Activated CD4-positive, CD25-positive, alpha-beta regulatory T cell treated with anti-CD3 and anti-CD28 coated beads, Interleukin-2, amount 50 U/mL, for 24 hours (primary cell): ENCODE data around the gene TMEM25.
"Not testable (repeated sequence)": the region's sequence is repeated elsewhere in the genome, so short reads cannot be mapped to it uniquely, and the experiment has no call there.

ENCODE experiments used
- ATAC-seq, 2 donors: fragments of 150-1000 bp; cut with Tn5 transposase; one replicate each; pipeline ENCODE4 v1.10.0; 2021; ENCODE audit warnings: mild to moderate bottlenecking in 1 of 2, moderate library complexity in 1 of 2

Gene TMEM25

DNA sequence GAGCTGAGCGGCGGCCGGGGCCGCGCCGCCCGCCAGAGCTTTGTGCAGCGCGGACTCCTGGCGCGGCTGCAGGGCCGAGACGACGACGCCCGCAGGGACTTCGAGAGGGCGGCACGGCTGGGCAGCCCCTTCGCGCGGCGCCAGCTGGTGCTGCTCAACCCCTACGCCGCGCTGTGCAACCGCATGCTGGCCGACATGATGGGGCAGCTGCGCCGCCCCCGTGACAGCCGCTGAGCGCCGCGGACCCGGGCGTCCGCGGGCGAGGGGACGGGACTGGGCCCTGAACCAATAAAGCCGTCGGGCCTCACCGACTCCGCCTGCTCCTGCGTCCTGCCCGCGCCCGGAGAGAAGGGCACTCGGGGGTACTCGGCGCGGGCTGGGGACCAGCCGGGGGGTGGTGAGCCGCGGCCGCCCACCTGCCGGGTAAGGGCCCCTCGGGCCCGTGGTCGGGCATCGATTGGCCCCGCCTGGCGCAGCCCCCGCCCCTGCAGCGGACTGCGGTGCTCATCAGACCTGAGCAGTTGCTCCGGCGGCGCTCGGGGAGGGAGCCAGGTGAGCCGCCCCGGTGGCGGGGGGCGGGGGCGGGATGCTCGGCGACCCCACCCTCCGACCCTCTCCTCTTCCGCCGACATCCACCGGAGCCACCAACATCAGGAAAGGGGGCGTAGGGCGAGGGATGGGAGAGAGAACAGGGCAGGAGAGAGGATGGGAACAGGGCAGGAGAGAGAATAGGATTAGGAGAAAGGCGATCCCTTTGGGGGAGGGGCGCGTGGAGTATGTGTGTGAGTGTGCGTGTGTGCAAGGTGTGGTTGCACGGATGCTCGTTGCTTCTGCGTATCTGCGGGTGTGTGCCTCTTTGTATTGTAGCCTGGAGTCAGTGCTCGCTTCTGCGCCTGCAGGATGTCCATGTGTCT is at the start of gene TMEM25:
TMEM25 (plus strand) TSS at position 510 of the 914 bp plus-strand sequence. CDS start 610 bp downstream, outside the sequence.
- ATAC-seq: peak; percentile 87 to 89

DNA sequence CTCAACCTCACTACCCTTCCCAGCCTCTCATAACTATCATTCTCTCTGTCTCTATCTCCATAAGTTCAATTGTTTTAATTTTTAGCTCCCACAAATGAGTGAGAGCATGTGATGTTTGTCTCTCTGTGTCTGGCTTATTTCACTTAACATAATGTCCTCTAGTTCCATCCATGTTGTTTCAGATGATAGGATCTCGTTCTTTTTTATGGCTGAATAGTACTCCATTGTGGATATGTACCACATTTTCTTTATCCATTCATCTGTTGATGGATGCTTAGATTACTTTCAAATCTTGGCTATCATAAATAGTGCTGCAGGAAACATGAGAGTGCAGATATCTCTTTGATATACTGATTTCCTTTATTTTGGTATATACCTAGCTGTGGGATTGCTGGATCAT is 49.8 kb upstream of the TMEM25 start:
- ATAC-seq: not testable (repeated sequence)

DNA sequence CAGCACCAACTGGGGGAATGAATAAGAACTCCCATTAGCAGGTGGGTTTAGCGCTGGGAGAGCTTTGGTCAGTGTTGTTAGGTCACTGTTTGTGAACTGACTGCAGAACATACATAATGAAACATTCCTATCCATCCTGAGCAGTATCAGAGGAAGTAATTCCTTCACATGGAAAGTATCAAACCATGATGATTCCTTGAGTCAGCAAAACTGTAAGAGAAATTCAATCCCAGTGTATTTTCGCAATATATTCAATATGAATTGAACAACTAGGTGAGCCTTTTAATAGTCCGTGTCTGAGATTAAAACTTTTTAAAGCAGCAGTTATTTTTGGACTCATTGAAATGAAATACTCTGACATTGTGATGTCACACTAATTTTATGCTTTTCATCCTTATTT is 46.6 kb upstream of the TMEM25 start:
- ATAC-seq: no peak

DNA sequence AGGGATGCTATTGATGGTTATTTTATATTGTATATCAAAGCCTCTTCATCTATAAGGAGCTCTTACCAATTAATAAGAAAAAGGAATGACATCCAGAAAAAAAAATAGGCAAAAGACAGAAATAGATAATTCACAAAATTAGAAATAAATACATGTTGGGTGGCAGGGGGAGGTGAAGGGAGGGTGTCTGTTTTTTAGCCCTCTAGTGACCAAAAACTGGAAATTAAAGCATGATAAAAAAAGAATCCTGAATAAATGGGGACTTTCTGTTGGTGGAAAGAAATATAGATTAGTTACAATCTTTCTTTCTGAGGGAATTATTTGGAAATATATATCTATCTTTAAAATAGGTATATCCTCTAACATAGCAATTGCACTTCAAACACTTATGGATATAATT is 45.7 kb upstream of the TMEM25 start:
- no peak for ATAC-seq

DNA sequence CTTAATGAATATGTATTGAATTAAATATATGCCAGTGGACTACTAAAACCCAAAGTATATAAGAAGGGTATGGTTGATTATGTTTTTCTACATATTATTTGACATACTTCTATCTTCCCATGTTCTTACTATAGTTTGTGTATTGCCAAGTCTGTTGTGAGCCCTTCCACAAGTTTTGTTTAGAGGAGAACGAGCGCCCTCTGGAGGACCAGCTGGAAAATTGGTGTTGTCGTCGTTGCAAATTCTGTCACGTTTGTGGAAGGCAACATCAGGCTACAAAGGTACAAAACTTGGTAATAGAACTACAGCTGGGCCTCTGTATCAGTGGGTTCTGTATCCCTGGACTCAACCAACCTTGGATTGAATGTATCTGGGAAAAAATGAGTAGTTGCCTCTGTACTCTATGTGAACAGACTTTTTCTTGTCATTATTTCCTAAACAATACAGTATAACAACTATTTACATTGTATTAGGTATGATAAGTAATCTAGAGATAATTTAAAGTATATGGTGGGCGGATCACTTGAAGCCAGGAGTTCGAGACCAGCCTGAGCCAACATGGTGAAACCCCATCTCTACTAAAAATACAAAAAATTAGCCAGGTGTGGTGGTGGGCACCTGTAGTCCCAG is 42.4 kb upstream of the TMEM25 start:
- ATAC-seq: peak; percentile 49 to 63

DNA sequence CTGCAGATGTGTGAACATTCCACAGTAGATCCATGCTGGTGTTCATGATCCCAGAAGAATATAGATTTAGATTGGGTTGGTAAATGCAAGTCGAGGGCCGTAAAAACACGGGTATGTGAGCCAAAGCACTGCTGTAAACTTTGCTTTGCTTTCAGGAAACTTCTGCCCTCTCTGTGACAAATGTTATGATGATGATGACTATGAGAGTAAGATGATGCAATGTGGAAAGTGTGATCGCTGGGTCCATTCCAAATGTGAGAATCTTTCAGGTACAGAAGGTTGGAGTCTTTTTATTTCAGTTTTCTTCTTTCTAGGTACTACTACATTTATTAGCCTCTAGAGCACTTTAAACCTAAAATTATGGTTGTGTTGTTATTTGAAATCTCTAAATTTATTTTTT is 40.0 kb upstream of the TMEM25 start:
- ATAC-seq: peak in 1 of 2 donors; percentile 53

DNA sequence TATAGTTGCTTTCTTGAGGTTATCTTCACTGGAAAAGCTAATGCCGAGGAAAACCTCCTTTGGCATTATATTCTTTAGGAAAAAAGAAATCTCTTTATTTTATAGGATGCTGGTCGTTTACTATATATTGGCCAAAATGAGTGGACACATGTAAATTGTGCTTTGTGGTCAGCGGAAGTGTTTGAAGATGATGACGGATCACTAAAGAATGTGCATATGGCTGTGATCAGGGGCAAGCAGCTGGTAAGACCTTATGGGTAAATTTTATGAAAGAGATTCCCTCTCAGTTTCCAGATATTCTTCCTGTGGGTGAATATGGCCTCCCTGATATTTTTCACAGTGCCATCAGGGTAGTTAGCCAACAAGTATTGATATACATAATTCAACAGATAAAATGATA is 33.2 kb upstream of the TMEM25 start:
- no peak for ATAC-seq

DNA sequence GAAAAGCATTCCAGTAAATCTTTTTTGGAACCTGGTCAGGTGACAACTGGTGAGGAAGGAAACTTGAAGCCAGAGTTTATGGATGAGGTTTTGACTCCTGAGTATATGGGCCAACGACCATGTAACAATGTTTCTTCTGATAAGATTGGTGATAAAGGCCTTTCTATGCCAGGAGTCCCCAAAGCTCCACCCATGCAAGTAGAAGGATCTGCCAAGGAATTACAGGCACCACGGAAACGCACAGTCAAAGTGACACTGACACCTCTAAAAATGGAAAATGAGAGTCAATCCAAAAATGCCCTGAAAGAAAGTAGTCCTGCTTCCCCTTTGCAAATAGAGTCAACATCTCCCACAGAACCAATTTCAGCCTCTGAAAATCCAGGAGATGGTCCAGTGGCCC is 27.8 kb upstream of the TMEM25 start:
- no peak for ATAC-seq

DNA sequence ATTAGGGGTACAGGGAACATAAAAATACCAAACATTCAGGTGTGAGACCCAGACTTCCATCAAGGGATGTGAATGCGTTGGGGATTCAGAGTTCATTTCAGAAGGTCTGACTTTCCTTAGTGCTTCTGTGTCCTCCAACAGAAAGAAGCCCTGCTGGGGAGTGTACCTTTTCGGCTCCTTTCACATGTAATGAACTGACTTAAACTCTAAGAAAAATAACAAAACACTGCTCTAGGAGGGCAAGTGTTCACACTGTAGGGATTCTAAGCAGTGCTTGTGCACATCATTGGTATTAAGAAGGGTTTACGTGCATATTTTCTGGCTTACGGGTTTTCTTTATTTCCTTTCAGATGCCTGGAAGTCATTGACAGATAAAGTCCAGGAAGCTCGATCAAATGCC is 19.4 kb upstream of the TMEM25 start:
- no peak for ATAC-seq

DNA sequence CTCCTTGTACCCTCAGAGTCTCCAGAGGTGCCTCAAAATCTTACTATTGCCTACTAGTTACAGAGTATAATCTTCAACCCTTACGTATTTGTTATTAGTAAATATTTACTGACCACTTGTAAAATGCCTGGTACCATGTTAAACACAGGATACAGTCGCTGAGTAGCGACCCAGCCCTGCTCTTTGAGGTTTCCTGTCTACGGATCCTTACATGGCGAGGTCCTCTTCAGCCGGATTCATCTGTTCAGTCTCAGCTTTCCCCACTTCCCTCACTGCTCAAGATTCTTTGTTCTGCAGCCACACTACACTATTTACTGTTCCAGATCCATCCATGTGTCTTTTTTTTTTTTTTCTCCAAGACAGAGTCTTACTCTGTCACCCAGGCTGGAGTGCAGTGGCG is 16.9 kb upstream of the TMEM25 start:
- ATAC-seq: no peak

DNA sequence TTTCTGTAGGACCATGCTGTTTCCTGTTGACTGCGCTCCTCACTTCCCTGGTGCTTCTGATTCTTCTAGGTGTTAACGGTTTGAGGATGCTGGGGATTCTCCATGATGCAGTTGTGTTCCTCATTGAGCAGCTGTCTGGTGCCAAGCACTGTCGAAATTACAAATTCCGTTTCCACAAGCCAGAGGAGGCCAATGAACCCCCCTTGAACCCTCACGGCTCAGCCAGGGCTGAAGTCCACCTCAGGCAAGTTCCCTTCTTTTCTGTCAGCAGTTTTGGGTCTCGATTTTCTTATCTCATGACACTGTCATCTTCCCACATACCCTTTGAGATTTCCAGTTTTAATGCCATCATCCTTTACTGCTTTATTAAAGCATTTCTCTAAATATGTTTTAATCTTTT is 11.4 kb upstream of the TMEM25 start:
- no peak for ATAC-seq

DNA sequence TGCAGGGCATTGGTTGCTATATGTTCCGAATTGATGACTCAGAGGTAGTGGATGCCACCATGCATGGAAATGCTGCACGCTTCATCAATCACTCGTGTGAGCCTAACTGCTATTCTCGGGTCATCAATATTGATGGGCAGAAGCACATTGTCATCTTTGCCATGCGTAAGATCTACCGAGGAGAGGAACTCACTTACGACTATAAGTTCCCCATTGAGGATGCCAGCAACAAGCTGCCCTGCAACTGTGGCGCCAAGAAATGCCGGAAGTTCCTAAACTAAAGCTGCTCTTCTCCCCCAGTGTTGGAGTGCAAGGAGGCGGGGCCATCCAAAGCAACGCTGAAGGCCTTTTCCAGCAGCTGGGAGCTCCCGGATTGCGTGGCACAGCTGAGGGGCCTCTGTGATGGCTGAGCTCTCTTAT is 9.1 kb upstream of the TMEM25 start:
- no peak for ATAC-seq

DNA sequence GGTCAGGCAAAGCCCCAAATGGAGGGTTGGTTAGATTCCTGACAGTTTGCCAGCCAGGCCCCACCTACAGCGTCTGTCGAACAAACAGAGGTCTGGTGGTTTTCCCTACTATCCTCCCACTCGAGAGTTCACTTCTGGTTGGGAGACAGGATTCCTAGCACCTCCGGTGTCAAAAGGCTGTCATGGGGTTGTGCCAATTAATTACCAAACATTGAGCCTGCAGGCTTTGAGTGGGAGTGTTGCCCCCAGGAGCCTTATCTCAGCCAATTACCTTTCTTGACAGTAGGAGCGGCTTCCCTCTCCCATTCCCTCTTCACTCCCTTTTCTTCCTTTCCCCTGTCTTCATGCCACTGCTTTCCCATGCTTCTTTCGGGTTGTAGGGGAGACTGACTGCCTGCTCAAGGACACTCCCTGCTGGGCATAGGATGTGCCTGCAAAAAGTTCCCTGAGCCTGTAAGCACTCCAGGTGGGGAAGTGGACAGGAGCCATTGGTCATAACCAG is 8.4 kb upstream of the TMEM25 start:
- ATAC-seq: no peak

DNA sequence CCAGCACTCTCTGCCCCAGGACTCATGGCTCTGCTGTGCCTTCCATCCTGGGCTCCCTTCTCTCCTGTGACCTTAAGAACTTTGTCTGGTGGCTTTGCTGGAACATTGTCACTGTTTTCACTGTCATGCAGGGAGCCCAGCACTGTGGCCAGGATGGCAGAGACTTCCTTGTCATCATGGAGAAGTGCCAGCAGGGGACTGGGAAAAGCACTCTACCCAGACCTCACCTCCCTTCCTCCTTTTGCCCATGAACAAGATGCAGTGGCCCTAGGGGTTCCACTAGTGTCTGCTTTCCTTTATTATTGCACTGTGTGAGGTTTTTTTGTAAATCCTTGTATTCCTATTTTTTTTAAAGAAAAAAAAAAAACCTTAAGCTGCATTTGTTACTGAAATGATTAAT is 6.6 kb upstream of the TMEM25 start:
- ATAC-seq: no peak

DNA sequence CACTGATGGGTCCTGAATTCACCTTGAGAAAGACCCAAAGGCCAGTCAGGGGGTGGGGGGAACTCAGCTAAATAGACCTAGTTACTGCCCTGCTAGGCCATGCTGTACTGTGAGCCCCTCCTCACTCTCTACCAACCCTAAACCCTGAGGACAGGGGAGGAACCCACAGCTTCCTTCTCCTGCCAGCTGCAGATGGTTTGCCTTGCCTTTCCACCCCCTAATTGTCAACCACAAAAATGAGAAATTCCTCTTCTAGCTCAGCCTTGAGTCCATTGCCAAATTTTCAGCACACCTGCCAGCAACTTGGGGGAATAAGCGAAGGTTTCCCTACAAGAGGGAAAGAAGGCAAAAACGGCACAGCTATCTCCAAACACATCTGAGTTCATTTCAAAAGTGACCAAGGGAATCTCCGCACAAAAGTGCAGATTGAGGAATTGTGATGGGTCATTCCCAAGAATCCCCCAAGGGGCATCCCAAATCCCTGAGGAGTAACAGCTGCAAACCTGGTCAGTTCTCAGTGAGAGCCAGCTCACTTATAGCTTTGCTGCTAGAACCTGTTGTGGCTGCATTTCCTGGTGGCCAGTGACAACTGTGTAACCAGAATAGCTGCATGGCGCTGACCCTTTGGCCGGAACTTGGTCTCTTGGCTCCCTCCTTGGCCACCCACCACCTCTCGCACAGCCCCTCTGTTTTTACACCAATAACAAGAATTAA is 6.1 kb upstream of the TMEM25 start:
- no peak for ATAC-seq

DNA sequence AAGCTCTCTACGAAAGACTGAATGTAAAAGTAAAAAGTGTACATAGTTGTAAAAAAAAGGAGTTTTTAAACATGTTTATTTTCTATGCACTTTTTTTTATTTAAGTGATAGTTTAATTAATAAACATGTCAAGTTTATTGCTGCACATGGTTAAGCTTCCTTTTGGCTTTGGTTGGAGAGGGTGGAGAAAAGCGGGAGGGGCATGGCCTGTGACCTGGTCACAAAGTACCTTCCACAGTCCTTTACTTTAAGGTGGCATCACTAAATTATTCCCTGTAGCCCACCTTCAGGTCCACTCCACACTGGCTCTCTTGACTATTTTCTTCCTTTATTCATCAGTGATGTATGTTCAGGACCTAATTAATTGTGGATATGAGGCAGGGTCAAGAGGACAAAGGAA is 4.3 kb upstream of the TMEM25 start:
- ATAC-seq: no peak

DNA sequence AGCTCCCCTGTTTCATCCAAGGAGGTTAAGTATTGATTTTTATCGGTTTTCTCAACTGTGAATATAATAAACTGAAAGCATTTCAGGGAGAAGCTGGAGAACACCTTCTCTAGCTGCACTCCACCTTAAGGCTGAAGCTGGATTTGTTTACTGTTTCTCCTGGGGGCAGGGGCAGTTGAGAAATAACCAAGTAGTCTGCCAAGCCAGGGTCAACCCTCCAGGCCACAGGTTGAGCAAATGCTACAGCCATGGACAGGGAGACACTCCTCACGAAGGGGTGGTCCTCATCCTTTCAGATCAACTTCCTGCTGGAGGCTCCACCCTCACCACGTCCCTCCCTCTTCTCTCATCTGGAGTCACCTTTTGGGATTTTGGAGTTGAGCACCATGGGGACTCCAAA is 3.9 kb upstream of the TMEM25 start, which contains the start of gene TTC36:
TTC36 (plus strand) TSS at position 366 of the 400 bp plus-strand sequence; CDS start at position 387, 21 bp downstream.
- ATAC-seq: no peak

DNA sequence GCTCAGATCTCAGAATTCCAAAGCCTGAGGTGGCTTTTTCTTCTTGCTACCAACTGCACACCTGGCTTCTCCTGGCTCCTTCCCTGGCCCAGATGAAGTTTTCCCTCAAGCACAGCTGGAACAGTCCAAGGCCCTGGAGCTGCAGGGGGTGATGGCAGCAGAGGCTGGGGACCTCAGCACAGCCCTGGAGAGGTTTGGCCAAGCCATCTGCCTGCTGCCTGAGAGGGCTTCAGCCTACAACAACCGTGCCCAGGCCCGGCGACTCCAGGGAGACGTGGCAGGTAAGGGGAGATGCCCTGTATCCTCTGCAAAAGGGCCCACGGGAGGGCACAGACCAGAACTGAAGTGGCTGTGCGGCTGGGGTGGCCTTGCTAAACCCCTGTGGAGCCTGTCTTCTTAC is 2.5 kb upstream of the TMEM25 start:
- ATAC-seq: no peak

DNA sequence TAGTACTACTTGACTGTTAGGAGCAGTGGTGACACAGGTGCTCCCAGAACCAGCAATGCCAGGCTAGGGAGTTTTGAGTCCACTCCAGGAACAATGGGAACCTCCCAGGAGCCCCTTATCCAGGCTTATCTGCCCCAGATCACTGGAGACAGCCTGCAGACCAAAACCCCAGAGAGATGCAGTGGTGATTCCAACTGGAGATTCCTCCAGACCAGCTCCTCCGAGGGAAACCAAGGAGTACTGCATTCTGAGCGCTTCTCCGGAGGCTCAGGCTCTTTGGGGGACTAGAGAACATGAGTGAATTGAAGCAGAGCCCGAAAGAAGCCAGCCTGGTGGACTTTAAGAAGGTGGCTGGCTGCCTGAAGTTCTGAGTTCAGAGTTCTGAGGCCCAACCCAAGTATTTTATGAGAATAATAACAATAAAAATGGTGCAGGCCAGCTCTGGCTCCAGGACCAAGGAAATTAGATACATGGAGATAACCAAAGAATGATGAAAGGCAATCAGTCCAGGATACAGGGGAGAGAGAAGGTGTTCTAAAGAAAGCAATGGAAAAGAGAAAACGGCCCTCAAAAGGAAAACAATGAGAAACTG is 1.3 kb upstream of the TMEM25 start:
- no peak for ATAC-seq

DNA sequence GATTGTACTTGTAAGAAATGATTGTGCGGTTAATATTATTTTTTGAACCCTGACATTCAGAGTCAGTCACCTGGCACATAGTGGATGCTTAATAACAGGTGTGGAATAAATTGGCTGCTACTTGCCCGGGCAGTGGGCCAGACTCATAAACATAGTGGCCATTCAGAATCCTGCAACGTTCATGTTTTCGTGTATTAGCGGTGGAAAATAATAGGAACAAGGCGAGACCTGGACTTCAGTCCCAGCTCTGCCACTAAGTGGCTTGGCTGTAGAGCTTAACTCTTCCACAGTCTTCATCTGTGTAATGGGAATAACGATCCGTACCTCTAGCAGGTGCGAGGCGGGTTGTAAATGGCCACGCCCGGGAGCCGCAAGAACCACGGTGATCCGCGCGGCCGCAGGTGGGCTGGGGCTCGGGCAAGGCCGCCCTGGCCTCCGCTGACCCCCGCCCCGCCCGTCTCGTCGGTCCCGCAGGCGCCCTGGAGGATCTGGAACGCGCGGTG is 761 bp upstream of the TMEM25 start:
- no peak for ATAC-seq

DNA sequence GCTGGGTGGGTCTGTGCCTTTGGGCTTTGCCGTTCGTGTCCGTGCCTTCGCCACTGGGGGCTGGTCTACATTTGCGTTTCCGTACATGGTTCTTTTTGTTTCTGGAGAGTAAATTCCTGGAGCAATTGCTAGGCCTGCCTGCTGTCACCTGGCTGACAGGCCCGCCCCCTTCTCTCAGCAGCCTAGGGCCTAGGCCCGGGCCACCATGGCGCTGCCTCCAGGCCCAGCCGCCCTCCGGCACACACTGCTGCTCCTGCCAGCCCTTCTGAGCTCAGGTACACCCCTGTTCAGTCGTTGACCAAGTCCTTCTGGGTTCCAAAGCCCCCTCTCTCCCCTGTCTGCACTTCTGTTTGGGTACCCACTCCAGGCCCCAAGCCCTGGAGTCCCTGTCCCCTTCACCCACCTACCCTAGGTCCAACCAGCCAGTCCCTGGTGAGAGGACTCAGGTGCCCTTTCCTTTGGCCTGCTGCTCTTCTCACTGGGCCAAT is 649 bp downstream of the TMEM25 start:
- ATAC-seq: peak in 1 of 2 donors; percentile 4

DNA sequence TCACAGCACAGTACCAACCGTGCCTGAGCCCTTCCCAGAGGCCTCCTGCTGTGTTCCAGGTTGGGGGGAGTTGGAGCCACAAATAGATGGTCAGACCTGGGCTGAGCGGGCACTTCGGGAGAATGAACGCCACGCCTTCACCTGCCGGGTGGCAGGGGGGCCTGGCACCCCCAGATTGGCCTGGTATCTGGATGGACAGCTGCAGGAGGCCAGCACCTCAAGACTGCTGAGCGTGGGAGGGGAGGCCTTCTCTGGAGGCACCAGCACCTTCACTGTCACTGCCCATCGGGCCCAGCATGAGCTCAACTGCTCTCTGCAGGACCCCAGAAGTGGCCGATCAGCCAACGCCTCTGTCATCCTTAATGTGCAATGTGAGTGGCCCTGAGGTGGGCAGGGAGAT is 1.1 kb downstream of the TMEM25 start:
- no peak for ATAC-seq
